ENCODE measurements around the gene FAR1. TPM values are rescaled to one million over a fixed set of nuclear protein-coding genes. Genes with fewer than 3 reads are reported as not detected.

Gene FAR1
- total and polyA plus RNA-seq, 2 of the 4 experiments (the other 2 are of a cell fraction) = 35.3 to 119 TPM

DNA sequence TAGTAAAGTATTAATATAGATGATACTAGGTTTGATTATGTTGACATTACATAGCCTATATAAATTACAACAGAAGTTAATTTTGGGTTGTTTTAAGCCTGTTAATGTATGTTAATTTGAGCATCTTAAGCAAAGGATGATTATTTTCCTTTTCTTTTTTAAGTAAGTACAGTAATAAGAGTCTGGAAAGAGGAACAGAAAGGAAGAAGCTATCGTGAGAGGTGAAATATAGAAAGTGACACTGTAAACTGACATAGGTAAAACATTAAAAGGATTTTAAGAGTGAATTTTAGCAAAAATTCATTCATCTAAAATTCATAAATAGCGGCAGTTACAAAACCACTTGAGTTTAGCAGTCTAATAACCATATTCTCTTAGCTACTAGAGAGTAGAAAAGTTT lies 45.5 kb downstream of the FAR1 start:
- H2AFZ ChIP-seq (replicated peaks; ENCODE audit: low read length, poor library complexity) = no peak overlapping the region
- in situ Hi-C loops (cut with MboI; ENCODE audit: low sequenced_read_pairs) = no loop called here
- no TSS peak for BruUV-seq (replicated peaks)
- H3K79me1 ChIP-seq (ENCODE audit: low read depth in 1 of 2, low read length in 2 of 2) = peaks cover 3 to 10% of the 10 kb centered on the region in 2 experiments; a peak in 2 of 4 replicates
- H3K4ac ChIP-seq (ENCODE audit: low read depth, low read length) = no peak overlapping the region
- ATAC-seq (ENCODE audit: low read depth) (no peak), DNase-seq (no peak)
- H2BK5ac ChIP-seq (ENCODE audit: low read depth, low read length, poor library complexity, severe bottlenecking) = no peak overlapping the region
- ChIA-PET POLR2A (ENCODE audit: unreplicated experiment) (no interaction called here), CTCF (interaction anchor here (0.6 kb wide), 1 partner anchor 19 kb away, joined by 4 read pairs; no protein-coding TSS in a partner anchor)
- no peak overlapping the region for H2BK120ac ChIP-seq (ENCODE audit: low read depth, low read length)
- H3K9me1 ChIP-seq (ENCODE audit: insufficient read depth, low read length) = peaks cover 7% of the 10 kb centered on the region; the same call in 1 of the 2 replicates
- no CpG with 5 or more reads among the region's 2 CpGs for WGBS, 2 experiments (ENCODE audit: extremely low coverage in 2 of 2, insufficient read length in 1 of 2)
- H4K8ac ChIP-seq (ENCODE audit: low read depth in 2 of 2, low read length in 2 of 2) = no peak overlapping the region
- H4K5ac ChIP-seq (ENCODE audit: low read depth, low read length) = no peak overlapping the region
- no peak for TF ChIP-seq RCOR1 (IDR thresholded peaks at IDR 0.05; ENCODE audit: insufficient replicate concordance, low read length)
- no peak for TF ChIP-seq MXI1 (IDR thresholded peaks at IDR 0.05; ENCODE audit: borderline replicate concordance, low read depth, low read length)
- TF ChIP-seq MAFK (IDR thresholded peaks at IDR 0.05; ENCODE audit: low read depth, low read length) = no peak
- TF ChIP-seq BHLHE40 (IDR thresholded peaks at IDR 0.05; ENCODE audit: low read depth, low read length) = no peak
- no peak for TF ChIP-seq NFE2L2 (IDR thresholded peaks at IDR 0.05; ENCODE audit: low read depth, low read length)
- no peak for TF ChIP-seq FOS (IDR thresholded peaks at IDR 0.05; ENCODE audit: low read depth, low read length)
- no peak for TF ChIP-seq ELK1 (IDR thresholded peaks at IDR 0.05; ENCODE audit: borderline replicate concordance, low read depth, low read length)
- no peak for TF ChIP-seq RFX5 (IDR thresholded peaks at IDR 0.05; ENCODE audit: low read depth, low read length)
- no peak for TF ChIP-seq CTCF (conservative IDR thresholded peaks at IDR 0.05; ENCODE audit: low read depth, low read length)
- no peak for TF ChIP-seq CEBPB (IDR thresholded peaks at IDR 0.05; ENCODE audit: low read depth, low read length)
- no peak for TF ChIP-seq POLR2A (IDR thresholded peaks at IDR 0.05; ENCODE audit: low read depth, low read length)
- no peak for TF ChIP-seq MAZ (IDR thresholded peaks at IDR 0.05; ENCODE audit: borderline replicate concordance, low read depth, low read length)
- no peak for TF ChIP-seq USF2 (IDR thresholded peaks at IDR 0.05; ENCODE audit: low read depth, low read length)
- no peak for TF ChIP-seq SMC3 (IDR thresholded peaks at IDR 0.05; ENCODE audit: low read depth, low read length)
- no peak for TF ChIP-seq RAD21 (IDR thresholded peaks at IDR 0.05; ENCODE audit: low read length)
- TF ChIP-seq CHD1 (IDR thresholded peaks at IDR 0.05; ENCODE audit: low read depth, low read length) = no peak
- no peak overlapping the region for H3K23ac ChIP-seq (ENCODE audit: low read depth, low read length)
- H3K9ac ChIP-seq (ENCODE audit: low read depth, low read length) = no peak overlapping the region
- no peak overlapping the region for H4K91ac ChIP-seq (ENCODE audit: insufficient read depth, low read depth, low read length)
- intact Hi-C loops (cut with micrococcal nuclease) = no loop called here
- no peak overlapping the region for H3K14ac ChIP-seq (replicated peaks; ENCODE audit: low read depth, low read length)
- H3K4me1 ChIP-seq (ENCODE audit: control insufficient read depth, insufficient read depth, low read length) = no peaks in the 10 kb centered on the region
- H2BK20ac ChIP-seq (ENCODE audit: low read depth, low read length) = no peak overlapping the region
- H3K9me3 ChIP-seq (ENCODE audit: control insufficient read depth, insufficient read depth, low read length) = no peaks in the 10 kb centered on the region
- no peak overlapping the region for H3K18ac ChIP-seq (ENCODE audit: low read depth, low read length)
- H3K4me2 ChIP-seq (ENCODE audit: low read depth, low read length) = no peak overlapping the region
- H3K27me3 ChIP-seq (ENCODE audit: control insufficient read depth, insufficient read depth, low read length) = no peaks in the 10 kb centered on the region
- H3K36me3 ChIP-seq (ENCODE audit: control insufficient read depth, insufficient read depth, low read length) = peaks cover 8% of the 10 kb centered on the region; the same call in 1 of the 2 replicates
- no peak overlapping the region for H2AK9ac ChIP-seq (replicated peaks; ENCODE audit: low read depth, low read length, poor library complexity)
- H3K27ac ChIP-seq (ENCODE audit: insufficient read depth, low read length) = no peak overlapping the region
- H3K56ac ChIP-seq (ENCODE audit: extremely low read depth, insufficient read depth, low read length) = no peak overlapping the region
- dilution Hi-C loops (cut with HindIII; ENCODE audit: low sequenced_read_pairs, unreplicated experiment) = no loop called here
- H2AK5ac ChIP-seq (ENCODE audit: low read depth, low read length) = no peak overlapping the region
- no peaks in the 10 kb centered on the region for H4K20me1 ChIP-seq (ENCODE audit: insufficient read depth, low read length)
- no peak overlapping the region for H3K4me3 ChIP-seq (ENCODE audit: insufficient read depth, low read depth, low read length)
- H2BK15ac ChIP-seq (ENCODE audit: low read depth, low read length) = no peak overlapping the region
